Kidney (tissue), 14 donors: ENCODE measurements around the gene NEURL2. TPM values are rescaled to one million over a fixed set of nuclear protein-coding genes. Genes with fewer than 3 reads are reported as not detected.
A peak's percentile ranks its signal among the peaks of the same experiment; 100 is the strongest.

ENCODE experiments used
- DNase-seq, 5 donors: peaks; one replicate each; pipeline ENCODE4 v3.0.0-alpha.2; 2013 to 2020
- FAIRE-seq: peaks from 2 replicates; lab custom pipeline; 2012; peaks lifted over from hg19 to GRCh38; lab: Jason Lieb, UNC
- H3K27ac ChIP-seq, 2 donors: one replicate each; pipeline ENCODE4 v1.7.0; 2013; ENCODE audit warnings: low read depth in 2 of 2, low read length in 2 of 2, inconsistent platforms in 1 of 2
- H3K27me3 ChIP-seq: one replicate; pipeline ENCODE4 v1.7.1; 2013; ENCODE audit warnings: low read length, inconsistent platforms; ENCODE audit not compliant: control insufficient read depth, insufficient read depth
- H3K36me3 ChIP-seq, 3 donors: one replicate each; pipeline versions ENCODE4 v1.7.0 to v1.7.1; 2013; ENCODE audit warnings: low read length in 3 of 3, control low read depth in 1 of 3, inconsistent platforms in 1 of 3; ENCODE audit not compliant: insufficient read depth in 3 of 3, control insufficient read depth in 2 of 3
- H3K4me1 ChIP-seq, 3 donors: one replicate each; pipeline versions ENCODE4 v1.7.0 to v1.7.1; 2013; ENCODE audit warnings: low read length in 3 of 3, inconsistent platforms in 1 of 3, low read depth in 1 of 3; ENCODE audit not compliant: control insufficient read depth in 2 of 3, insufficient read depth in 2 of 3
- H3K4me3 ChIP-seq, 3 donors: one replicate each; pipeline versions ENCODE4 v1.7.0 to v1.8.1; 2013; ENCODE audit warnings: low read length in 3 of 3, control low read depth in 1 of 3, inconsistent platforms in 1 of 3
- H3K9ac ChIP-seq, 3 donors: one replicate each; pipeline versions ENCODE4 v1.7.0 to v1.7.1; 2013; ENCODE audit warnings: low read length in 3 of 3, control low read depth in 1 of 3, inconsistent platforms in 1 of 3
- H3K9me3 ChIP-seq, 3 donors: one replicate each; pipeline versions ENCODE4 v1.7.0 to v1.7.1; 2013; ENCODE audit warnings: low read length in 3 of 3, control low read depth in 1 of 3, inconsistent platforms in 1 of 3; ENCODE audit not compliant: control insufficient read depth in 2 of 3, insufficient read depth in 1 of 3
- intact Hi-C: fragments of 100-400 bp; cut with DNase I; formaldehyde crosslinking; loops from one replicate; pipeline ENCODE4 v1.11.1; 2022
- polyA plus RNA-seq: library from polyadenylated mRNA; stranded (reverse); fragments of 350-450 nt; fragmentation: Illumina TruSeq; extraction: RNeasy Lipid Tissue Mini Kit (QIAGEN cat#74804); gene quantifications from one replicate; pipeline ENCODE4 v1.2.3, GENCODE V29; 2014; ENCODE audit warnings: low read depth, low replicate concordance; ENCODE audit not compliant: insufficient read depth
- total RNA-seq: library from RNA; stranded (reverse); fragmentation: NEBNext Ultra II Directional; extraction: Animal tissue kit (Norgen Biotek cat#: 25700); gene quantifications from one replicate; pipeline ENCODE4 v1.2.1, GENCODE V29; 2021
- TF ChIP-seq, protein P1 (sequence below): IDR thresholded peaks from 3 replicates; pipeline ENCODE4 v1.5.1; 2012; ENCODE audit warnings: mild to moderate bottlenecking, moderate library complexity, borderline replicate concordance; ENCODE audit not compliant: insufficient read depth; ENCODE audit errors: extremely low read depth
- donor health status: control.
- donor health status: control.
- donor health status: control.
- donor health status: control.
- donor health status: control.
- donor health status: DM: yes; HTN: yes; CAD: no.
- donor health status: Normal renal cell carcinoma (clear cell type).

NEURL2 gene
- total and polyA plus RNA-seq, 2 donors from 2014 or later = 27.5 to 37.3 TPM

- Histone ChIP-seq H3K36me3 (peaks cover 0 to 36% (median 14%) of the 10 kb centered on the region in 3 donors), H3K4me3 (no peak overlapping the region), H3K9ac (no peak overlapping the region), H3K4me1 (peaks cover 0 to 8% (median 0%) of the 10 kb centered on the region in 3 donors), H3K27me3 (no peaks in the 10 kb centered on the region), H3K27ac (no peak overlapping the region), H3K9me3 (no peaks in the 10 kb centered on the region)
- TF ChIP-seq, protein P1, sequence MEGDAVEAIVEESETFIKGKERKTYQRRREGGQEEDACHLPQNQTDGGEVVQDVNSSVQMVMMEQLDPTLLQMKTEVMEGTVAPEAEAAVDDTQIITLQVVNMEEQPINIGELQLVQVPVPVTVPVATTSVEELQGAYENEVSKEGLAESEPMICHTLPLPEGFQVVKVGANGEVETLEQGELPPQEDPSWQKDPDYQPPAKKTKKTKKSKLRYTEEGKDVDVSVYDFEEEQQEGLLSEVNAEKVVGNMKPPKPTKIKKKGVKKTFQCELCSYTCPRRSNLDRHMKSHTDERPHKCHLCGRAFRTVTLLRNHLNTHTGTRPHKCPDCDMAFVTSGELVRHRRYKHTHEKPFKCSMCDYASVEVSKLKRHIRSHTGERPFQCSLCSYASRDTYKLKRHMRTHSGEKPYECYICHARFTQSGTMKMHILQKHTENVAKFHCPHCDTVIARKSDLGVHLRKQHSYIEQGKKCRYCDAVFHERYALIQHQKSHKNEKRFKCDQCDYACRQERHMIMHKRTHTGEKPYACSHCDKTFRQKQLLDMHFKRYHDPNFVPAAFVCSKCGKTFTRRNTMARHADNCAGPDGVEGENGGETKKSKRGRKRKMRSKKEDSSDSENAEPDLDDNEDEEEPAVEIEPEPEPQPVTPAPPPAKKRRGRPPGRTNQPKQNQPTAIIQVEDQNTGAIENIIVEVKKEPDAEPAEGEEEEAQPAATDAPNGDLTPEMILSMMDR = no peak
- DNase-seq = peak in 1 of 5 donors; percentile 66
- no peak for FAIRE-seq
- intact Hi-C loops = no loop called here
Observed at GRCh38 chr20:45840700-45841198, 50.3 kb downstream of the NEURL2 start.

Other genes with a start within 250 kb of the NEURL2 start
- not detected for gene WFDC11, start 221.0 kb downstream of the NEURL2 start, total RNA-seq
- not detected for gene WFDC11, start 221.0 kb downstream of the NEURL2 start, polyA plus RNA-seq
- gene WFDC13, start 189.2 kb downstream of the NEURL2 start, total RNA-seq = not detected
- not detected for gene WFDC13, start 189.2 kb downstream of the NEURL2 start, polyA plus RNA-seq
- 0.60 TPM for gene WFDC10B, start 186.2 kb downstream of the NEURL2 start, total RNA-seq
- not detected for gene WFDC10B, start 186.2 kb downstream of the NEURL2 start, polyA plus RNA-seq
- not detected for gene SPINT4, start 168.9 kb downstream of the NEURL2 start, total RNA-seq
- not detected for gene SPINT4, start 168.9 kb downstream of the NEURL2 start, polyA plus RNA-seq
- 1.2 TPM for gene WFDC3, start 99.3 kb downstream of the NEURL2 start, total RNA-seq
- 7.7 TPM for gene WFDC3, start 99.3 kb downstream of the NEURL2 start, polyA plus RNA-seq
- 26.4 TPM for gene DNTTIP1, start 99.3 kb downstream of the NEURL2 start, total RNA-seq
- gene DNTTIP1, start 99.3 kb downstream of the NEURL2 start, polyA plus RNA-seq = 34.7 TPM
- 2.4 TPM for gene UBE2C, start 78.6 kb downstream of the NEURL2 start, total RNA-seq
- gene UBE2C, start 78.6 kb downstream of the NEURL2 start, polyA plus RNA-seq = 2.0 TPM
- not detected for gene TNNC2, start 63.9 kb downstream of the NEURL2 start, total RNA-seq
- 1.9 TPM for gene TNNC2, start 63.9 kb downstream of the NEURL2 start, polyA plus RNA-seq
- 23.2 TPM for gene SNX21, start 57.4 kb downstream of the NEURL2 start, total RNA-seq
- gene SNX21, start 57.4 kb downstream of the NEURL2 start, polyA plus RNA-seq = 35.6 TPM
- 22.1 TPM for gene ACOT8, start 33.8 kb downstream of the NEURL2 start, total RNA-seq
- 71.0 TPM for gene ACOT8, start 33.8 kb downstream of the NEURL2 start, polyA plus RNA-seq
- 3.2 TPM for gene ZSWIM3, start 33.6 kb downstream of the NEURL2 start, total RNA-seq
- gene ZSWIM3, start 33.6 kb downstream of the NEURL2 start, polyA plus RNA-seq = 2.6 TPM
- gene ZSWIM1, start 10.0 kb downstream of the NEURL2 start, total RNA-seq = 13.1 TPM
- gene ZSWIM1, start 10.0 kb downstream of the NEURL2 start, polyA plus RNA-seq = 6.7 TPM
- gene SPATA25, start 3.6 kb downstream of the NEURL2 start, total RNA-seq = 6.7 TPM
- gene SPATA25, start 3.6 kb downstream of the NEURL2 start, polyA plus RNA-seq = 6.7 TPM
- 180 TPM for gene CTSA, start 127 bp upstream of the NEURL2 start, total RNA-seq
- gene CTSA, start 127 bp upstream of the NEURL2 start, polyA plus RNA-seq = 408 TPM
- gene PLTP, start 20.9 kb upstream of the NEURL2 start, total RNA-seq = 345 TPM
- 790 TPM for gene PLTP, start 20.9 kb upstream of the NEURL2 start, polyA plus RNA-seq
- 43.1 TPM for gene PCIF1, start 43.5 kb upstream of the NEURL2 start, total RNA-seq
- 27.4 TPM for gene PCIF1, start 43.5 kb upstream of the NEURL2 start, polyA plus RNA-seq
- gene ZNF335, start 81.0 kb upstream of the NEURL2 start, total RNA-seq = 22.3 TPM
- gene ZNF335, start 81.0 kb upstream of the NEURL2 start, polyA plus RNA-seq = 5.7 TPM
- 6.6 TPM for gene MMP9, start 117.7 kb upstream of the NEURL2 start, total RNA-seq
- gene MMP9, start 117.7 kb upstream of the NEURL2 start, polyA plus RNA-seq = not detected
- 2.0 TPM for gene SLC12A5, start 138.0 kb upstream of the NEURL2 start, total RNA-seq
- gene SLC12A5, start 138.0 kb upstream of the NEURL2 start, polyA plus RNA-seq = 2.5 TPM
- 28.3 TPM for gene NCOA5, start 198.8 kb upstream of the NEURL2 start, total RNA-seq
- 15.4 TPM for gene NCOA5, start 198.8 kb upstream of the NEURL2 start, polyA plus RNA-seq
- gene CD40, start 227.1 kb upstream of the NEURL2 start, total RNA-seq = 25.2 TPM
- 15.7 TPM for gene CD40, start 227.1 kb upstream of the NEURL2 start, polyA plus RNA-seq